Fibroblast of skin of right biceps (primary cell): ENCODE data around the gene DOK5.

Experiments used
- DNase-seq: peaks from one replicate; pipeline ENCODE4 v3.0.0-alpha.2; 2013

Gene DOK5

GRCh38 chr20:54619682-54620081 is 144.3 kb downstream of the DOK5 start:
- DNase-seq, result no peak

GRCh38 chr20:54620611-54621010 is 145.2 kb downstream of the DOK5 start:
- no peak for DNase-seq

- DNase-seq, result peak; percentile 91
Observed at GRCh38 chr20:54622333-54623295, 147.2 kb downstream of the DOK5 start.

- DNase-seq, result no peak
Observed at GRCh38 chr20:54623991-54624569, 148.7 kb downstream of the DOK5 start.

GRCh38 chr20:54624706-54625390 is 149.5 kb downstream of the DOK5 start:
- peak; percentile 31 for DNase-seq

GRCh38 chr20:54625497-54625896 is 150.1 kb downstream of the DOK5 start:
- DNase-seq, result no peak

- DNase-seq, result no peak
Observed at GRCh38 chr20:54626126-54626525, 150.7 kb downstream of the DOK5 start.

- DNase-seq, result no peak
Observed at GRCh38 chr20:54629632-54630031, 154.2 kb downstream of the DOK5 start.

GRCh38 chr20:54630582-54630981 is 155.2 kb downstream of the DOK5 start:
- DNase-seq, result no peak

GRCh38 chr20:54631059-54631458 is 155.7 kb downstream of the DOK5 start:
- no peak for DNase-seq

GRCh38 chr20:54633374-54634355 is 158.3 kb downstream of the DOK5 start:
- DNase-seq, result no peak

- no peak for DNase-seq
Observed at GRCh38 chr20:54636575-54636974, 161.2 kb downstream of the DOK5 start.

- DNase-seq, result no peak
Observed at GRCh38 chr20:54639941-54640340, 164.5 kb downstream of the DOK5 start.

GRCh38 chr20:54640800-54641199 is 165.4 kb downstream of the DOK5 start:
- no peak for DNase-seq

GRCh38 chr20:54642864-54643667 is 167.7 kb downstream of the DOK5 start:
- peak; percentile 69 for DNase-seq

- peak; percentile 97 for DNase-seq
Observed at GRCh38 chr20:54643761-54644160, 168.4 kb downstream of the DOK5 start.

GRCh38 chr20:54645445-54646155 is 170.2 kb downstream of the DOK5 start:
- DNase-seq, result no peak

- DNase-seq, result no peak
Observed at GRCh38 chr20:54646156-54646517, 170.7 kb downstream of the DOK5 start.

GRCh38 chr20:54648421-54649142 is 173.2 kb downstream of the DOK5 start:
- no peak for DNase-seq

GRCh38 chr20:54649511-54649962 is 174.1 kb downstream of the DOK5 start:
- DNase-seq, result peak; percentile 80
